Measurements from ENCODE around the gene TOR2A. TPM values are rescaled to one million over a fixed set of nuclear protein-coding genes. Genes with fewer than 3 reads are reported as not detected.

TOR2A gene
- total and polyA plus RNA-seq, 2 donors: 7.2 to 19.3 TPM

GRCh38 chr9:127703289-127703946 is 31.7 kb downstream of the TOR2A start:
- Histone ChIP-seq H3K4me3 (ENCODE audit: low read length in 2 of 2) (no peak overlapping the region), H3K27ac (ENCODE audit: low read depth in 1 of 2, low read length in 1 of 2) (no peak overlapping the region), H3K9me3 (ENCODE audit: control insufficient read depth in 2 of 2, insufficient read depth in 1 of 2, low read length in 1 of 2) (no peaks in the 10 kb centered on the region), H3K27me3 (ENCODE audit: control insufficient read depth in 2 of 2, insufficient read depth in 1 of 2, low read length in 1 of 2) (peaks cover 0 to 7% of the 10 kb centered on the region in 2 donors), H3K36me3 (ENCODE audit: control insufficient read depth in 2 of 2, insufficient read depth in 2 of 2, low read length in 1 of 2) (no peaks in the 10 kb centered on the region), H3K4me1 (ENCODE audit: control insufficient read depth in 2 of 2, insufficient read depth in 2 of 2, low read length in 2 of 2) (peaks cover 3 to 38% of the 10 kb centered on the region in 2 donors)
- 90% methylated on average over 9 of the region's 9 CpGs for whole genome bisulfite sequencing
- DNase-seq (ENCODE audit: low read depth in 6 of 9, low spot score in 9 of 9): no peak

GRCh38 chr9:127700594-127701255 is 34.4 kb downstream of the TOR2A start:
- 96% methylated on average over 5 of the region's 5 CpGs for WGBS
- peaks cover 3 to 26% of the 10 kb centered on the region in 2 donors for H3K4me1 ChIP-seq (ENCODE audit: control insufficient read depth in 2 of 2, insufficient read depth in 2 of 2, low read length in 2 of 2)
- H3K9me3 ChIP-seq (ENCODE audit: control insufficient read depth in 2 of 2, insufficient read depth in 1 of 2, low read length in 1 of 2): no peaks in the 10 kb centered on the region
- H3K4me3 ChIP-seq (ENCODE audit: low read length in 2 of 2): no peak overlapping the region
- no peak for DNase-seq (ENCODE audit: low read depth in 6 of 9, low spot score in 9 of 9)
- no peaks in the 10 kb centered on the region for H3K36me3 ChIP-seq (ENCODE audit: control insufficient read depth in 2 of 2, insufficient read depth in 2 of 2, low read length in 1 of 2)
- H3K27ac ChIP-seq (ENCODE audit: low read depth in 1 of 2, low read length in 1 of 2): no peak overlapping the region
- H3K27me3 ChIP-seq (ENCODE audit: control insufficient read depth in 2 of 2, insufficient read depth in 1 of 2, low read length in 1 of 2): peaks cover 0 to 7% of the 10 kb centered on the region in 2 donors

GRCh38 chr9:127700140-127700539 is 35.0 kb downstream of the TOR2A start:
- no peaks in the 10 kb centered on the region for H3K9me3 ChIP-seq (ENCODE audit: control insufficient read depth in 2 of 2, insufficient read depth in 1 of 2, low read length in 1 of 2)
- H3K36me3 ChIP-seq (ENCODE audit: control insufficient read depth in 2 of 2, insufficient read depth in 2 of 2, low read length in 1 of 2): no peaks in the 10 kb centered on the region
- H3K4me3 ChIP-seq (ENCODE audit: low read length in 2 of 2): no peak overlapping the region
- DNase-seq (ENCODE audit: low read depth in 6 of 9, low spot score in 9 of 9): no peak
- no peak overlapping the region for H3K27ac ChIP-seq (ENCODE audit: low read depth in 1 of 2, low read length in 1 of 2)
- WGBS: 97% methylated on average over 2 of the region's 2 CpGs
- peaks cover 0 to 7% of the 10 kb centered on the region in 2 donors for H3K27me3 ChIP-seq (ENCODE audit: control insufficient read depth in 2 of 2, insufficient read depth in 1 of 2, low read length in 1 of 2)
- peaks cover 3 to 25% of the 10 kb centered on the region in 2 donors for H3K4me1 ChIP-seq (ENCODE audit: control insufficient read depth in 2 of 2, insufficient read depth in 2 of 2, low read length in 2 of 2)

GRCh38 chr9:127698985-127699670 is 36.0 kb downstream of the TOR2A start:
- peak overlapping the region; percentile 43 to 55 for H3K4me3 ChIP-seq (ENCODE audit: low read length in 2 of 2)
- H3K27me3 ChIP-seq (ENCODE audit: control insufficient read depth in 2 of 2, insufficient read depth in 1 of 2, low read length in 1 of 2): peaks cover 0 to 7% of the 10 kb centered on the region in 2 donors
- 18% methylated on average over 41 of the region's 41 CpGs for WGBS
- no peaks in the 10 kb centered on the region for H3K36me3 ChIP-seq (ENCODE audit: control insufficient read depth in 2 of 2, insufficient read depth in 2 of 2, low read length in 1 of 2)
- DNase-seq (ENCODE audit: low read depth in 6 of 9, low spot score in 9 of 9): peak; percentile 60 to 93 (median 82)
- H3K4me1 ChIP-seq (ENCODE audit: control insufficient read depth in 2 of 2, insufficient read depth in 2 of 2, low read length in 2 of 2): peaks cover 0 to 22% of the 10 kb centered on the region in 2 donors
- peak overlapping the region; percentile 6 to 71 for H3K27ac ChIP-seq (ENCODE audit: low read depth in 1 of 2, low read length in 1 of 2)
- no peaks in the 10 kb centered on the region for H3K9me3 ChIP-seq (ENCODE audit: control insufficient read depth in 2 of 2, insufficient read depth in 1 of 2, low read length in 1 of 2)

- no peak overlapping the region for H3K4me3 ChIP-seq (ENCODE audit: low read length in 2 of 2)
- H3K27me3 ChIP-seq (ENCODE audit: control insufficient read depth in 2 of 2, insufficient read depth in 1 of 2, low read length in 1 of 2): peaks cover 0 to 7% of the 10 kb centered on the region in 2 donors
- peak overlapping the region in 1 of 2 donors; percentile 2 for H3K27ac ChIP-seq (ENCODE audit: low read depth in 1 of 2, low read length in 1 of 2)
- WGBS: 96% methylated on average over 5 of the region's 5 CpGs
- no peak for DNase-seq (ENCODE audit: low read depth in 6 of 9, low spot score in 9 of 9)
- H3K4me1 ChIP-seq (ENCODE audit: control insufficient read depth in 2 of 2, insufficient read depth in 2 of 2, low read length in 2 of 2): peaks cover 0 to 16% of the 10 kb centered on the region in 2 donors
- H3K9me3 ChIP-seq (ENCODE audit: control insufficient read depth in 2 of 2, insufficient read depth in 1 of 2, low read length in 1 of 2): no peaks in the 10 kb centered on the region
- no peaks in the 10 kb centered on the region for H3K36me3 ChIP-seq (ENCODE audit: control insufficient read depth in 2 of 2, insufficient read depth in 2 of 2, low read length in 1 of 2)
These were observed 36.7 kb downstream of the TOR2A start for GRCh38 chr9:127698386-127698785.

- H3K9me3 ChIP-seq (ENCODE audit: control insufficient read depth in 2 of 2, insufficient read depth in 1 of 2, low read length in 1 of 2): no peaks in the 10 kb centered on the region
- no peaks in the 10 kb centered on the region for H3K36me3 ChIP-seq (ENCODE audit: control insufficient read depth in 2 of 2, insufficient read depth in 2 of 2, low read length in 1 of 2)
- DNase-seq (ENCODE audit: low read depth in 6 of 9, low spot score in 9 of 9): no peak
- WGBS: 92% methylated on average over 5 of the region's 5 CpGs
- H3K4me1 ChIP-seq (ENCODE audit: control insufficient read depth in 2 of 2, insufficient read depth in 2 of 2, low read length in 2 of 2): peaks cover 0 to 15% of the 10 kb centered on the region in 2 donors
- H3K27me3 ChIP-seq (ENCODE audit: control insufficient read depth in 2 of 2, insufficient read depth in 1 of 2, low read length in 1 of 2): peaks cover 0 to 7% of the 10 kb centered on the region in 2 donors
- H3K4me3 ChIP-seq (ENCODE audit: low read length in 2 of 2): no peak overlapping the region
- H3K27ac ChIP-seq (ENCODE audit: low read depth in 1 of 2, low read length in 1 of 2): no peak overlapping the region
These were observed 37.5 kb downstream of the TOR2A start for GRCh38 chr9:127697575-127697974.

GRCh38 chr9:127694890-127695720 is 40.0 kb downstream of the TOR2A start:
- Histone ChIP-seq H3K27ac (ENCODE audit: low read depth in 1 of 2, low read length in 1 of 2) (no peak overlapping the region), H3K36me3 (ENCODE audit: control insufficient read depth in 2 of 2, insufficient read depth in 2 of 2, low read length in 1 of 2) (no peaks in the 10 kb centered on the region), H3K27me3 (ENCODE audit: control insufficient read depth in 2 of 2, insufficient read depth in 1 of 2, low read length in 1 of 2) (peaks cover 0 to 6% of the 10 kb centered on the region in 2 donors), H3K9me3 (ENCODE audit: control insufficient read depth in 2 of 2, insufficient read depth in 1 of 2, low read length in 1 of 2) (no peaks in the 10 kb centered on the region), H3K4me3 (ENCODE audit: low read length in 2 of 2) (no peak overlapping the region), H3K4me1 (ENCODE audit: control insufficient read depth in 2 of 2, insufficient read depth in 2 of 2, low read length in 2 of 2) (peaks cover 0 to 14% of the 10 kb centered on the region in 2 donors)
- DNase-seq (ENCODE audit: low read depth in 6 of 9, low spot score in 9 of 9): no peak
- WGBS: 92% methylated on average over 9 of the region's 9 CpGs

GRCh38 chr9:127693697-127694096 is 41.4 kb downstream of the TOR2A start:
- Histone ChIP-seq H3K27me3 (ENCODE audit: control insufficient read depth in 2 of 2, insufficient read depth in 1 of 2, low read length in 1 of 2) (no peaks in the 10 kb centered on the region), H3K27ac (ENCODE audit: low read depth in 1 of 2, low read length in 1 of 2) (no peak overlapping the region), H3K4me1 (ENCODE audit: control insufficient read depth in 2 of 2, insufficient read depth in 2 of 2, low read length in 2 of 2) (peaks cover 0 to under 1% of the 10 kb centered on the region in 2 donors), H3K4me3 (ENCODE audit: low read length in 2 of 2) (no peak overlapping the region), H3K9me3 (ENCODE audit: control insufficient read depth in 2 of 2, insufficient read depth in 1 of 2, low read length in 1 of 2) (no peaks in the 10 kb centered on the region), H3K36me3 (ENCODE audit: control insufficient read depth in 2 of 2, insufficient read depth in 2 of 2, low read length in 1 of 2) (no peaks in the 10 kb centered on the region)
- DNase-seq (ENCODE audit: low read depth in 6 of 9, low spot score in 9 of 9): no peak
- WGBS: 97% methylated on average over 4 of the region's 4 CpGs
